AG09319 (cell line): Measurements from ENCODE around the gene TMEM229B.

Source experiments
- DNase-seq: peaks from one replicate; pipeline ENCODE4 v3.0.0-alpha.2; 2010; ENCODE audit warnings: low read depth; ENCODE audit errors: extremely low read depth
- CTCF ChIP-seq: IDR thresholded peaks from 2 replicates; pipeline ENCODE4 v1.5.1; 2011; ENCODE audit warnings: low read depth, mild to moderate bottlenecking, inconsistent platforms, low read length, moderate library complexity

The TMEM229B gene

GRCh38 chr14:67464377-67464776, 24.1 kb downstream of the TMEM229B start:
- no peak for DNase-seq
- no peak for TF ChIP-seq CTCF

GRCh38 chr14:67463900-67464299, 24.6 kb downstream of the TMEM229B start:
- no peak for TF ChIP-seq CTCF

GRCh38 chr14:67461996-67462395, 26.5 kb downstream of the TMEM229B start:
- no peak for DNase-seq
- no peak for TF ChIP-seq CTCF

More at GRCh38 chr14:67463900-67464299, 24.6 kb downstream of the TMEM229B start:
- DNase-seq: no peak

- no peak for TF ChIP-seq CTCF
- DNase-seq: no peak
These were observed 27.1 kb downstream of the TMEM229B start for GRCh38 chr14:67461341-67461985.

- TF ChIP-seq CTCF: no peak
- DNase-seq: no peak
These were observed 29.2 kb downstream of the TMEM229B start for GRCh38 chr14:67459336-67459735.

- no peak for TF ChIP-seq CTCF
- DNase-seq: no peak
These were observed 30.7 kb downstream of the TMEM229B start for GRCh38 chr14:67457782-67458181.

- no peak for DNase-seq
- no peak for TF ChIP-seq CTCF
These were observed 31.8 kb downstream of the TMEM229B start for GRCh38 chr14:67456732-67457131.
